Tibial nerve (tissue), 4 donors: ENCODE results near the gene MAPRE2.

Experiments used
- CTCF ChIP-seq, 5 experiments: fragments of 200-600 bp in 3 of 5; fragments of 450-650 bp in 2 of 5; sonication (generic) in 3 of 5; IDR thresholded peaks; one replicate each; pipeline ENCODE4 v1.5.1; 2016 to 2019; ENCODE audit warnings: antibody characterized with exemption in 5 of 5, mild to moderate bottlenecking in 3 of 5, moderate library complexity in 2 of 5
- EP300 ChIP-seq, 2 donors: sonication (generic); formaldehyde crosslinking; IDR thresholded peaks; one replicate each; pipeline ENCODE4 v1.6.1; 2017; ENCODE audit warnings: antibody characterized with exemption in 2 of 2, mild to moderate bottlenecking in 1 of 2
- POLR2A ChIP-seq, 2 donors: fragments of 450-650 bp; IDR thresholded peaks; one replicate each; pipeline ENCODE4 v1.6.1; 2017; ENCODE audit warnings: antibody characterized with exemption in 2 of 2, mild to moderate bottlenecking in 2 of 2, moderate library complexity in 2 of 2

GRCh38 chr18:35019933-35020332, 21.3 kb upstream of the MAPRE2 start:
- TF ChIP-seq CTCF (IDR thresholded peaks at IDR 0.05) (no peak), EP300 (IDR thresholded peaks at IDR 0.05) (no peak), POLR2A (IDR thresholded peaks at IDR 0.05) (no peak)
